ENCODE data around the gene NME5. TPM values are rescaled to one million over a fixed set of nuclear protein-coding genes. Genes with fewer than 3 reads are reported as not detected.

Gene NME5
- total RNA-seq, 1 experiment from 2014 or later = 3.1 TPM

DNA sequence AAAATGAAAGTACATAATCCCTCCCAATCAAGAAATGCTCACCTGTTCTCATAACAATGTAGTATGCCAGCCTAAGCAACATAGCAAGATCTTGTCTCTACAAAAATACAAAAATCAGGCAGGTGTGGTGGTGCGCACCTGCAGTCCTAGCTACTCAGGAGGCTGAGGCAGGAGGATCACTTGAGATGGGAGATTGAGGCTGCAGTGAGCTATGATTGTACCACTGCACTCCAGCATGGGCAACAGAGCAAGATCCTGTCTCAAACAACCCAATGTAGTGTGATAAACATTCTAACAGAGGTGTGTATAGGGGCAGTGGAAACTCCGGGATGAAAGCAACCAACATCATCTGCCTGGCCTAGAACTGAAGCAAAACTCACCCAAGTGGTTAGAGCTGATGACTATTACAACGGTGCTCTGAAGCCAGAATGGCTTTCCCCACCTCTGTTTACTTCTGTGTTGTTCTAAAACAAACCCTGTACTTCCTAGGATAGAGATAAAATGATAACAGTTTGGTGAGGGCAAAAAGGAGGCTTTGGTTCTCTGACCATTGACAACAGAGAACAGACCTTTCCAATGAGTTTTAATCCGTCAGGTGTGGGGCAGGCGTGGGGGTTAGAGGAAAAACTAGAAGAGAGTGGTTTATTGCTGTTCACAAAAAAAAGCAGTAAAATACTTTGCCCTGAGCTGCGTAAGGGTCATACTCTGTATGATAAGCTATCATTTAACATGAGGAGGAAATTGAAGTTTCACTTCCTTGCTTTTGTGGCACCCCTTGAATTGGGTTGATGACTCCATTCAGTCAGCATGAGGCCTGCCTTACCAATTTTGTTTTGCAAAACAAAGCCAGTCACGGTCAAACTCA, 36.5 kb downstream of the NME5 start:
- ChIA-PET RAD21 (ENCODE audit: low non-redundant PET in 1 of 2, low total read pairs in 2 of 2, uncharacterized antibody in 2 of 2, unreplicated experiment in 2 of 2) (no interaction called here), POLR2A (no interaction called here), CTCF (no interaction called here)
- no peak for DNase-seq (ENCODE audit: low read depth, low spot score)
- H3K4me3 ChIP-seq (replicated peaks in 1 of 2; ENCODE audit: low read depth in 1 of 2, low read length in 2 of 2) = no peak overlapping the region
- no peak overlapping the region for H3K9ac ChIP-seq (ENCODE audit: low read length)
- no peaks in the 10 kb centered on the region for H3K9me2 ChIP-seq (ENCODE audit: insufficient read depth)
- H3K27me3 ChIP-seq (ENCODE audit: insufficient read depth, low read length) = no peaks in the 10 kb centered on the region
- TF ChIP-seq CTCF (IDR thresholded peaks at IDR 0.05 in 2 of 3, conservative IDR thresholded peaks at IDR 0.05 in 1 of 3; ENCODE audit: borderline replicate concordance in 1 of 3, insufficient read depth in 1 of 3, low read depth in 2 of 3, low read length in 2 of 3) (no peak), FOSL1 (IDR thresholded peaks at IDR 0.05; ENCODE audit: low read depth) (no peak), RAD21 (IDR thresholded peaks at IDR 0.05; ENCODE audit: low read depth) (no peak), SIN3A (IDR thresholded peaks at IDR 0.05; ENCODE audit: low read depth) (no peak), EZH2phosphoT487 (IDR thresholded peaks at IDR 0.05; ENCODE audit: borderline replicate concordance) (no peak), ELF1 (IDR thresholded peaks at IDR 0.05; ENCODE audit: borderline replicate concordance, low read depth) (no peak), SP1 (IDR thresholded peaks at IDR 0.05; ENCODE audit: low read depth) (no peak), ZFX (IDR thresholded peaks at IDR 0.05) (no peak), ATF3 (IDR thresholded peaks at IDR 0.05) (no peak), ZBTB33 (IDR thresholded peaks at IDR 0.05; ENCODE audit: extremely low read depth, insufficient replicate concordance, low read length) (no peak), YY1 (IDR thresholded peaks at IDR 0.05; ENCODE audit: extremely low read depth, insufficient replicate concordance, low read depth, low read length) (no peak), SRF (IDR thresholded peaks at IDR 0.05; ENCODE audit: low read depth) (no peak), POLR2A (IDR thresholded peaks at IDR 0.05; ENCODE audit: borderline replicate concordance, extremely low read depth, insufficient read depth, insufficient read length) (no peak), ZNF274 (IDR thresholded peaks at IDR 0.05; ENCODE audit: low read depth, low read length) (no peak), EZH2 (IDR thresholded peaks at IDR 0.05) (no peak), TCF7L2 (IDR thresholded peaks at IDR 0.05; ENCODE audit: borderline replicate concordance, extremely low read depth, insufficient read depth, insufficient read length) (no peak), EGR1 (IDR thresholded peaks at IDR 0.05; ENCODE audit: low read depth) (no peak)
- BruUV-seq (replicated peaks) = no TSS peak
- H3K4me1 ChIP-seq (ENCODE audit: control insufficient read depth in 1 of 2, insufficient read depth in 2 of 2, low read length in 2 of 2) = no peaks in the 10 kb centered on the region
- intact Hi-C loops (cut with micrococcal nuclease) = no loop called here
- no peak overlapping the region for H2AFZ ChIP-seq (ENCODE audit: low read depth, low read length, poor library complexity, severe bottlenecking)
- H3K4me2 ChIP-seq (ENCODE audit: low read length) = no peak overlapping the region
- H3K36me3 ChIP-seq (ENCODE audit: control insufficient read depth in 1 of 2, insufficient read depth in 2 of 2, low read length in 2 of 2) = no peaks in the 10 kb centered on the region
- H3K27ac ChIP-seq (ENCODE audit: low read depth, low read length) = no peak overlapping the region
- H3K79me2 ChIP-seq (ENCODE audit: insufficient read depth, low read length) = no peaks in the 10 kb centered on the region
- no peaks in the 10 kb centered on the region for H3K9me3 ChIP-seq (ENCODE audit: control insufficient read depth in 1 of 2, insufficient read depth in 1 of 2, low read depth in 1 of 2, low read length in 2 of 2)
- no peaks in the 10 kb centered on the region for H4K20me1 ChIP-seq (ENCODE audit: insufficient read depth)
- ATAC-seq = no peak

Data from HCT116 (cell line).